HCT116 (cell line): ENCODE data around the gene MINAR2. TPM values are rescaled to one million over a fixed set of nuclear protein-coding genes. Genes with fewer than 3 reads are reported as not detected.

ENCODE experiments used
- ATAC-seq: fragments of 200-7000 bp; cut with Tn5 transposase; 2 replicates; pipeline ENCODE4 v1.9.1; 2020; ENCODE audit warnings: mild to moderate bottlenecking, moderate library complexity
- BruUV-seq: library from RNA; stranded (reverse); fragments of 400-500 nt; replicated peaks from 2 replicates; lab custom pipeline; 2021; lab: Mats Ljungman, UMichigan
- CTCF ChIA-PET: fragments of 300-600 bp; sonication (Branson Sonifier 250); formaldehyde crosslinking; loops from one replicate; lab custom pipeline; 2021; ENCODE audit warnings: antibody characterized with exemption; lab: Charles Lee
- POLR2A ChIA-PET: fragments of 300-600, 350-600 bp; sonication (Branson Sonifier 250); formaldehyde crosslinking; loops from one replicate; lab custom pipeline; 2021; ENCODE audit warnings: antibody characterized with exemption; lab: Charles Lee
- RAD21 ChIA-PET, 2 experiments: fragments of 300-600 bp; sonication (Branson Sonifier 250); formaldehyde crosslinking; loops; one replicate each; lab custom pipeline; 2023; ENCODE audit warnings: low total read pairs in 2 of 2; ENCODE audit not compliant: uncharacterized antibody in 2 of 2, unreplicated experiment in 2 of 2, low non-redundant PET in 1 of 2; lab: Charles Lee
- DNase-seq: peaks from one replicate; pipeline ENCODE4 v3.0.0-alpha.2; 2010; ENCODE audit warnings: low read depth, low spot score
- H2AFZ ChIP-seq: fragments of 200-600 bp; shearing (Covaris generic), sonication (generic); 2 replicates; pipeline ENCODE4 v1.6.1; 2017; ENCODE audit warnings: low read depth, mixed run types, mixed read lengths, antibody characterized with exemption, low read length; ENCODE audit not compliant: poor library complexity, severe bottlenecking
- H3K27ac ChIP-seq: 2 replicates; pipeline ENCODE4 v1.5.1; 2012; ENCODE audit warnings: low read depth, low read length
- H3K27me3 ChIP-seq: fragments of 200-600 bp; sonication (generic); 2 replicates; pipeline ENCODE4 v1.6.1; 2016; ENCODE audit warnings: mixed run types, low read length, mixed read lengths; ENCODE audit not compliant: insufficient read depth
- H3K36me3 ChIP-seq, 2 experiments: fragments of 200-500 bp in 1 of 2; fragments of 200-600 bp in 1 of 2; sonication (Bioruptor generic) in 1 of 2; sonication (generic) in 1 of 2; 2 replicates each; pipeline versions ENCODE4 v1.5.1 to v1.6.1; 2014 to 2016; ENCODE audit warnings: low read length in 2 of 2, inconsistent platforms in 1 of 2, mixed read lengths in 1 of 2, mixed run types in 1 of 2; ENCODE audit not compliant: insufficient read depth in 2 of 2, control insufficient read depth in 1 of 2
- H3K4me1 ChIP-seq, 2 experiments: fragments of 200-600 bp in 1 of 2; sonication (generic) in 1 of 2; 2 replicates each; pipeline versions ENCODE4 v1.5.1 to v1.6.1; 2012 to 2017; ENCODE audit warnings: low read length in 2 of 2, inconsistent platforms in 1 of 2, mild to moderate bottlenecking in 1 of 2, mixed read lengths in 1 of 2, mixed run types in 1 of 2, moderate library complexity in 1 of 2; ENCODE audit not compliant: insufficient read depth in 2 of 2, control insufficient read depth in 1 of 2
- H3K4me2 ChIP-seq: fragments of 200-600 bp; sonication (generic); 2 replicates; pipeline ENCODE4 v1.6.1; 2017; ENCODE audit warnings: mixed run types, low read length, mixed read lengths
- H3K4me3 ChIP-seq, 2 experiments: fragments of 200-600 bp in 1 of 2; sonication (generic) in 1 of 2; replicated peaks in 1 of 2; 2 replicates each; pipeline ENCODE4 v1.5.1; 2011 to 2016; ENCODE audit warnings: low read length in 2 of 2, control low read depth in 1 of 2, low read depth in 1 of 2, mild to moderate bottlenecking in 1 of 2, mixed read lengths in 1 of 2, mixed run types in 1 of 2
- H3K79me2 ChIP-seq: fragments of 200-600 bp; sonication (generic); 2 replicates; pipeline ENCODE4 v1.6.1; 2017; ENCODE audit warnings: mild to moderate bottlenecking, mixed run types, low read length, moderate library complexity, mixed read lengths; ENCODE audit not compliant: insufficient read depth
- H3K9ac ChIP-seq: fragments of 200-600 bp; sonication (generic); 2 replicates; pipeline ENCODE4 v1.6.1; 2016; ENCODE audit warnings: low read length, mixed read lengths
- H3K9me2 ChIP-seq: fragments of 200-600 bp; sonication (generic), shearing (Covaris generic); 2 replicates; pipeline ENCODE4 v1.6.1; 2017; ENCODE audit warnings: mixed run types, mild to moderate bottlenecking, moderate library complexity; ENCODE audit not compliant: insufficient read depth
- H3K9me3 ChIP-seq, 2 experiments: fragments of 200-500 bp in 1 of 2; fragments of 200-600 bp in 1 of 2; sonication (Bioruptor generic) in 1 of 2; sonication (generic) in 1 of 2; 2 replicates each; pipeline ENCODE4 v1.6.1; 2014 to 2017; ENCODE audit warnings: low read length in 2 of 2, mixed read lengths in 2 of 2, inconsistent platforms in 1 of 2, low read depth in 1 of 2, mild to moderate bottlenecking in 1 of 2, mixed run types in 1 of 2, moderate library complexity in 1 of 2; ENCODE audit not compliant: control insufficient read depth in 1 of 2, insufficient read depth in 1 of 2
- H4K20me1 ChIP-seq: fragments of 200-600 bp; sonication (generic), shearing (Covaris generic); 2 replicates; pipeline ENCODE4 v1.6.1; 2017; ENCODE audit warnings: mixed run types, mild to moderate bottlenecking, moderate library complexity; ENCODE audit not compliant: insufficient read depth
- ATF3 ChIP-seq: IDR thresholded peaks from 2 replicates; pipeline ENCODE4 v1.6.1; 2012
- CBX3 ChIP-seq: IDR thresholded peaks from 2 replicates; pipeline ENCODE4 v1.6.1; 2012; ENCODE audit warnings: low read depth
- CEBPB ChIP-seq: IDR thresholded peaks from 2 replicates; pipeline ENCODE4 v1.6.1; 2012; ENCODE audit warnings: low read depth
- FOSL1 ChIP-seq: IDR thresholded peaks from 2 replicates; pipeline ENCODE4 v1.6.1; 2012; ENCODE audit warnings: low read depth
- JUND ChIP-seq: IDR thresholded peaks from 2 replicates; pipeline ENCODE4 v1.6.1; 2012
- RAD21 ChIP-seq: IDR thresholded peaks from 2 replicates; pipeline ENCODE4 v1.6.1; 2012; ENCODE audit warnings: low read depth, mild to moderate bottlenecking
- REST ChIP-seq: IDR thresholded peaks from 2 replicates; pipeline ENCODE4 v1.6.1; 2012; ENCODE audit warnings: low read depth
- SIN3A ChIP-seq: IDR thresholded peaks from 2 replicates; pipeline ENCODE4 v1.6.1; 2012; ENCODE audit warnings: low read depth
- SRF ChIP-seq: IDR thresholded peaks from 2 replicates; pipeline ENCODE4 v1.6.1; 2012; ENCODE audit warnings: low read depth
- TCF7L2 ChIP-seq: IDR thresholded peaks from 2 replicates; pipeline ENCODE4 v1.7.0; 2011; ENCODE audit warnings: borderline replicate concordance, inconsistent platforms; ENCODE audit not compliant: insufficient read depth, insufficient read length; ENCODE audit errors: extremely low read depth
- YY1 ChIP-seq: IDR thresholded peaks from 2 replicates; pipeline ENCODE4 v1.6.1; 2011; ENCODE audit warnings: low read length, low read depth, moderate library complexity, mild to moderate bottlenecking; ENCODE audit not compliant: insufficient replicate concordance; ENCODE audit errors: extremely low read depth
- ZBTB33 ChIP-seq: IDR thresholded peaks from 2 replicates; pipeline ENCODE4 v1.6.1; 2011; ENCODE audit warnings: mild to moderate bottlenecking, low read length, moderate library complexity; ENCODE audit not compliant: insufficient replicate concordance; ENCODE audit errors: extremely low read depth
- ZFX ChIP-seq: fragments of 450-650 bp; IDR thresholded peaks from 2 replicates; pipeline ENCODE4 v1.6.1; 2017
- ZNF274 ChIP-seq: fragments of 200-500 bp; sonication (Bioruptor generic); IDR thresholded peaks from 2 replicates; pipeline ENCODE4 v1.6.1; 2014; ENCODE audit warnings: mild to moderate bottlenecking, low read depth, low read length, inconsistent platforms
- intact Hi-C: fragments of 100-400 bp; cut with micrococcal nuclease; formaldehyde crosslinking; loops from 2 replicates; pipeline ENCODE4 v1.10.0; 2022
- total RNA-seq: library from RNA; stranded (reverse); gene quantifications from one replicate; pipeline ENCODE4 v1.2.1, GENCODE V29; 2021; ENCODE audit not compliant: unreplicated experiment

The MINAR2 gene
- total RNA-seq, 1 experiment from 2014 or later, result not detected

GRCh38 chr5:129760636-129761325 lies 12.9 kb downstream of the MINAR2 start:
- Histone ChIP-seq H2AFZ (no peak overlapping the region), H4K20me1 (no peaks in the 10 kb centered on the region), H3K36me3 (no peaks in the 10 kb centered on the region), H3K27me3 (no peaks in the 10 kb centered on the region), H3K4me3 (no peak overlapping the region), H3K4me2 (no peak overlapping the region), H3K9me2 (no peaks in the 10 kb centered on the region), H3K79me2 (no peaks in the 10 kb centered on the region), H3K4me1 (no peaks in the 10 kb centered on the region), H3K9me3 (no peaks in the 10 kb centered on the region), H3K27ac (no peak overlapping the region), H3K9ac (no peak overlapping the region)
- TF ChIP-seq YY1 (no peak), ZBTB33 (no peak), JUND (no peak), SIN3A (no peak), REST (no peak), ATF3 (no peak), FOSL1 (no peak), ZNF274 (no peak), CEBPB (no peak), TCF7L2 (no peak), SRF (no peak), RAD21 (no peak), CBX3 (no peak), ZFX (no peak)
- POLR2A ChIA-PET, result no interaction called here
- ATAC-seq (no peak), DNase-seq (no peak)
- CTCF ChIA-PET, result no interaction called here
- no TSS peak for BruUV-seq
- intact Hi-C loops, result loop anchor here (5.0 kb wide), 1 partner anchor 1538 kb away; no protein-coding TSS in a partner anchor
- RAD21 ChIA-PET, result no interaction called here
